H7 (cell line): ENCODE data around the gene SMPD1. TPM values are rescaled to one million over a fixed set of nuclear protein-coding genes. Genes with fewer than 3 reads are reported as not detected.
A peak's percentile ranks its signal among the peaks of the same experiment; 100 is the strongest.

ENCODE experiments used
- DNase-seq: peaks from one replicate; pipeline ENCODE4 v3.0.0; 2012
- H3K27me3 ChIP-seq: 2 replicates; pipeline ENCODE4 v1.6.0; 2011; ENCODE audit warnings: mild to moderate bottlenecking, low read length; ENCODE audit not compliant: control insufficient read depth, insufficient read depth
- H3K36me3 ChIP-seq: replicated peaks from 2 replicates; pipeline ENCODE4 v1.5.1; 2011; ENCODE audit warnings: low read length; ENCODE audit not compliant: control insufficient read depth, insufficient read depth
- H3K4me3 ChIP-seq: 2 replicates; pipeline ENCODE4 v1.5.1; 2011; ENCODE audit warnings: low read depth, mild to moderate bottlenecking, control low read depth, low read length, moderate library complexity; ENCODE audit not compliant: insufficient read depth
- total RNA-seq: library from RNA; depleted of rRNA; stranded (reverse); fragments of >200 nt; shearing (Covaris generic); gene quantifications from 2 replicates; pipeline ENCODE4 v1.2.3, GENCODE V29; 2014; rRNA removed

Gene SMPD1
- 6.2 and 13.3 TPM in 2 replicates for total RNA-seq

DNA sequence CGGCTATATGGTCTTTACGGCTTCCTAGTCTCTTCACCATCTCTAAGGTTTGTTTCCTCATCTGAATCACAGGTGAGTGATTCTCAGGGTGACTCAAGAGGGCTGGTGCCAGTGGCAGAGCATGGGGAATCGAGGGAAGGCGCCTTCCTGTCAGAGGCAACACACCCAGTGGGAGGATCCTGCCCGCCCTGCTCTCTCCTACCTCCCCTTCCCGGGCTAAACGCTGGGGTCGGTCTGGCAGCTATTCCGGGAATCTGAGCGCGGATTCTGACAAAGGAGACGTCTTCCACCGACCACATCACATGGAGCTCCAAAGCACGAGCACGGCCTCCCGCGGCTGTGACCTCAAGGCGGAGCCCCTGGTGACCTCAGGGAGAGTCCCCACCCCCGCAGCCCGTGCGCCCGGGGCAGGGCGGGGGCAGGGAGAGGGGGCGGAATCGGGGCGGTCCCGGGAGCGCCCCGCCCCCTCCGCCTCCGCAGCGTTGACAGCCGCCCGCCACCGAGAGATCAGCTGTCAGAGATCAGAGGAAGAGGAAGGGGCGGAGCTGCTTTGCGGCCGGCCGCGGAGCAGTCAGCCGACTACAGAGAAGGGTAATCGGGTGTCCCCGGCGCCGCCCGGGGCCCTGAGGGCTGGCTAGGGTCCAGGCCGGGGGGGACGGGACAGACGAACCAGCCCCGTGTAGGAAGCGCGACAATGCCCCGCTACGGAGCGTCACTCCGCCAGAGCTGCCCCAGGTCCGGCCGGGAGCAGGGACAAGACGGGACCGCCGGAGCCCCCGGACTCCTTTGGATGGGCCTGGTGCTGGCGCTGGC, at the start of gene SMPD1:
TSS of gene SMPD1 (plus strand) at position 570 of the 813 bp plus-strand sequence. CDS start at position 695, 125 bp downstream.
- H3K36me3 ChIP-seq, result no peaks in the 10 kb centered on the region; the same call in 1 of the 2 replicates

DNA sequence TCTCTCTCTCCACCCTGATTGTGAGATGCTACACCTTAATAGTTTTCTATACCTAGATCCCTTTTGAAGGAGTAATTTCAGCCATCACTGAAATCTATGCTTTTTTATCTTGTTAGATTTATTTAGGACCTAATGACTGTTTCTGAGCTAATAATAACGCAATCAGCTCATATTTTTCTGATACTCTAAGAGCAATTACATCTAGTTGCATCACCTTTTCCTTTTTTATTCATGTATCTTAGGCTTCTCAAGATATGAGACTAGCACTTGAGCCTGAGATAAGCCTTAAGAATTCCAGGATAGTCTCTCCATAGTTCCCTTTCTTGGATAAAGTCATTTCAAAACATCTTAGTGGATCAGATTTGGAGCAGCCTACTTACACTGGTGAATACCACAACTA, 44.9 kb upstream of the SMPD1 start:
- DNase-seq, result no peak
- H3K27me3 ChIP-seq, result no peaks in the 10 kb centered on the region
- H3K4me3 ChIP-seq, result no peak overlapping the region
- H3K36me3 ChIP-seq, result no peaks in the 10 kb centered on the region

More for the DNA sequence above, at the start of gene SMPD1:
- peak within 1 kb of the TSS; percentile 74 for H3K4me3 ChIP-seq
- peaks cover 4% of the 10 kb centered on the region for H3K27me3 ChIP-seq
- DNase-seq, result peak; percentile 98

DNA sequence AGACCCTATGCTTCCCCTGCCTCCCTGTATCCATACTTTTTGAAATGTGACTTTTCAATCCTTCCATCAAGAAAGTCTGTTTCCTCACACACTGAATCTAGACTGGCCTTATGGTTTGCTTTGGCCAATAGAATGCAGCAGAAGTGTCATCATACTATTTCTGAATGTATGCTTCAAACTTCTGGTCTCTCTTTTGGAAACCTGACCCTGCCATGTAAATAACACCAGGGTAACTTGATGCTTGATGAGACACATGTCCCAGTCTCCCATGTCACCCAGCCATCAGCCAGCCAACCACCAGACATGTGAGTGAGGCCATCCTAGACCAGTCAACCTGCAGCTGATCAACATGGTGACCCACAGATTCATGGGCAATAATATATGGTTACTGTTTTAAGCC, 40.2 kb upstream of the SMPD1 start:
- H3K4me3 ChIP-seq, result no peak overlapping the region

DNA sequence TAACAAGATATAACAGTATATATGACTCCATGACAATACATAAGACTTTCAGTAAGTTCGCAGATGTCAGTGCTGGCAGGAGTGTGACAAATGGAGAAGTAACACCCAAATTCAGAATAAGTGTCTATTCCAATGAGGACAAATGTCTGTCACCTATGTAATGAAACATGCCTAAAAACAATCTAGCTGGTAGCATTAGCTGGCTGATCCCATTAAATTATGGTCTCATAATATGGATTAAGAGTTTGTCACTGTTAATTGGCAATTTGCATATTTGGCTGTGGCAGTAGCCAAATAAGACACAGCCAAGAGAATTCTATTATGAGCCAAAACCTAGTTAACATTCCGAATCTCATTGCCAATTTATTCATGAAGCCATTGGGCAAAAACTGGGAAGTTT, 39.8 kb upstream of the SMPD1 start:
- DNase-seq, result no peak
- Histone ChIP-seq H3K27me3 (no peaks in the 10 kb centered on the region), H3K4me3 (no peak overlapping the region), H3K36me3 (no peaks in the 10 kb centered on the region)

More for the DNA sequence above, 40.2 kb upstream of the SMPD1 start:
- H3K36me3 ChIP-seq, result no peaks in the 10 kb centered on the region
- no peaks in the 10 kb centered on the region for H3K27me3 ChIP-seq
- DNase-seq, result no peak

DNA sequence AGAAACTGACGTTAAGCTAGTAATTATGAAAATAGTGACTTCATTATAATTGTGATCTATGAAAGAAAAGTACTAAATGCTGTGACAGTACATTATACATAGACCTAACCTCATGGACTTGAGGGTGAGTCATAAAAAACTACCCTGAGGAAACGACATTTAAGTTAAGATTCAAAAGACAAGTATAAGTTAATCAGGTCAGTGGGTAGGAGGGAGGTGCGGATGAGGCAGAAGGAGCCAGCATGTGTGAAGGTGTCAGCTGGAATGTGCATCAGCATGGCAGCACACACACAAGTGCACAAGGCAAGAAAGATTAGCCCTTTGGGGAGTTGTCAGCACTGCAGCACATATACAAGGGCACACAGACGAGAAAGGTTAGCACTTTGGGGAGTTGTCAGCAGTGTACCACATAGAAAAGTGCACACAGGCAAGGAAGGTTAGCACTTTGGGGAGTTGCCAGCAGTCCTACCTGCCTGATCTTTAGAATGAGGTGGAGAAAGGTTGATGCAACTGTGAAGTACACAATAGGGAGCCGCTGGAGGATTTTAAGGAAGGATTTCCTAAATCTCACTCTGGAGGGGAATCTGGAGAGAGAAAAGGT, 38.4 kb upstream of the SMPD1 start:
- no peak for DNase-seq
- no peak overlapping the region for H3K4me3 ChIP-seq
- H3K27me3 ChIP-seq, result no peaks in the 10 kb centered on the region
- H3K36me3 ChIP-seq, result no peaks in the 10 kb centered on the region

DNA sequence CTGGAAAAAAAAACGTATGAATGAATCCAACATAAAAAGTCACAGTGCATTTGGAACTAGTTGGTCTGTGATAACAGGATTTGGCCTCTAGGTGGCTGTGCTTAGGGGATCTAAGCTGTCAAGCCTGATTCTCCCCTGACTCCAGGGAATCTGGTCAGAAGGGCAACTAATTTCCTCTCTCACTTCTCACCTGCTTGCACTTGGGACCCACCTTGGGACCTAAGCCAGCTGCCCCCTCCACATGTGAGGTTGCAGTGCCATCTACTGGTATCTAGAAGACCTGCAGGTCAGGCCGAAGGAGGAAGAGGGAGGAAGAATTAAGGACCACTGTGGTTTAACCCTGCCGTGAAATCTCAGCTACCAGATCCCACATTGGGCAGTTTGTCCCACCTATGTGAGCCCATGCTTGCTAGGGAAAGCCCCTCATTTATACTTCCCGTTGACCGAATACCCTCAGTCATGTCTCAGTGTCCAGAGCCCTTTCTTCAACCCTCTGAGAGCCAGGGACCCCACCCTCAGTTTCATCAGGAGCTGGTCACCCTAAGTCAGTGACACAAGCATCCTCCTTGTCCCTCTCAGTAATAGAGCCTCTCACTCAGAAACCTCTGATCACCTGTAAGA, 36.8 kb upstream of the SMPD1 start:
- Histone ChIP-seq H3K4me3 (no peak overlapping the region), H3K36me3 (no peaks in the 10 kb centered on the region), H3K27me3 (no peaks in the 10 kb centered on the region)
- DNase-seq, result peak; percentile 86

DNA sequence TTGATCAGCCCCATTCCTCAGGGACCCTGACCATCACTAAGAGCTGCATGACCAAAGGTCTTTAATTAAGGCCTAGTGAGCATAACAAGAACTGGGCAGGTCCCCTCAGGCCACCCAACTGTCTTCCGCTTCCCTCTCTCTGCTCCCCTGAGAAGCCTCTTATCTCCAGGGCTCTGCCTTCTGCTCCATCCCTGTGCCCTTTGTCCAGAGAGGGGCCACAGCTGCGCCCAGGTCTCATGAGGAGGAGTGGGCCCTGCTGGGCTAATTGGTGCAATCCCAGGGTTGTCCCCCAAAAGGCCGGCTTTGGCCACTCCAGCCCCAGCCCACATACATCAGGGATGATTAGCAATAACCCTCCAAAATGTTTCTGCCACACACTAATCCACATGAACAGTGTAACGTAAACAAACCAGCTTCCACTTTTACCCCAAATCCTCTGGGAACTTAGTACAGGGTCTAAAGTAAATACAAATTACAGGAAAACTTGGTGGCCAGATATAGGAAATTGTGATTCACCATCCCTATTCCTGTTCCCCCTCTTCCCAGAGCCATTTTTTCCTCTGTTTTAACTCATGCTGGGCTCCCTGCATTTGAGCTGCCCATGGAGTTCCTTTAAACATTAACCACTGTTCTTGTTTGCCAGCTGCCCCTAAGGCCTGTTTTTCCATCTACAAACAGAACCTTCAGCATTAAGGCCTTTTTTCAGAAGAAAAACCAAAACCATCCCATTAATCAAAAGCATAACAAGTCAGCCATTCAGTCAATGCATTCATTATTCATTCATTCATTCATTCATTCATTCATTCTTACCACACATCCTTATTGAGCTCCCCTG, 35.4 kb upstream of the SMPD1 start:
- no peaks in the 10 kb centered on the region for H3K36me3 ChIP-seq
- no peaks in the 10 kb centered on the region; the same call in 1 of the 2 replicates for H3K27me3 ChIP-seq
- DNase-seq, result no peak
- no peak overlapping the region for H3K4me3 ChIP-seq

DNA sequence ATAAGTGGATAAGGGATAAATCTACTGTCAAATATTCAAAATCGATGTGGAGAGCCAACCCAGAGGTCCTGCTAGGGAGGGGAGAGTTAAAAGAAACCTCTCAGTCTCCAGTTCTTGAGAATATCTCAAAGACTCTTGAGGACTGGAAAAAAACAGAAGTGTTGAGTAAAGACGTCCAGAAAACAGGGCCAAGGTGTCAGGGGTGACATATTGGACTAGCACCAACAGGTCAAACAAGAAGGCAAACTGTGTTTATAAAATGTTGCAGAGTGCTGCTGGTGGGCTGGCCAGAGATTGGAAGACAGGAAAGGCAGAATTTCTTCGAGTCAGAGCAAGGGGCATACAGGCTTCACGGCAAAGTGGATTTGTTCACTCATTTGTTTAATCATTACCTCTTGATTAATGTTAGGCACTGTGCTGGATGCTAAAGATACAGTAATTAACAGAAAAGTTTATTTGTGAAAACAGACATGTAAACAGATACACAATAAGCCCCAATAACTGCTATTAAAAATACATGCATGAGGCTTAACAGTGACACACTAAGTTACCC, 33.7 kb upstream of the SMPD1 start:
- Histone ChIP-seq H3K36me3 (no peaks in the 10 kb centered on the region), H3K4me3 (no peak overlapping the region), H3K27me3 (no peaks in the 10 kb centered on the region; the same call in 1 of the 2 replicates)
- no peak for DNase-seq

DNA sequence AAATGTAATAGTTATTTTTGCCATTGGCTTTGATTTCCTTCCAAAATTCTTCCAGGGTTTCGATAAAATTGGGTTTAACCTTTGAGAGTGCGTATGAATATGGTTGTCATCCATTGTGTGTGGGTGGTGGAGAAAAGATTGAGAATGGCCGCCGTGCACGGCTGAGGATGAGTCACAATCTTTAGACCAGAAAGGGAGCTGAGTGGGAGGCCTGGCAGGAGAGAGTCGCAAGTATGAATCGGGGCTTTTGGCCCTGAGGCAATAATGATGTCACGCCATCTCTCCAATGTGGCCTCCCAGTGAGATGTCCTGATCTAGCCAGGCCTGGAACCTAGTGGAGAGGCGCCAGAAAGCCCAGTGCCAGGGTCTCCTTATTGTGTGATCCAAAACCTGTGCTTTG, 33.1 kb upstream of the SMPD1 start:
- Histone ChIP-seq H3K36me3 (no peaks in the 10 kb centered on the region), H3K4me3 (no peak overlapping the region), H3K27me3 (no peaks in the 10 kb centered on the region; the same call in 1 of the 2 replicates)
- DNase-seq, result no peak

DNA sequence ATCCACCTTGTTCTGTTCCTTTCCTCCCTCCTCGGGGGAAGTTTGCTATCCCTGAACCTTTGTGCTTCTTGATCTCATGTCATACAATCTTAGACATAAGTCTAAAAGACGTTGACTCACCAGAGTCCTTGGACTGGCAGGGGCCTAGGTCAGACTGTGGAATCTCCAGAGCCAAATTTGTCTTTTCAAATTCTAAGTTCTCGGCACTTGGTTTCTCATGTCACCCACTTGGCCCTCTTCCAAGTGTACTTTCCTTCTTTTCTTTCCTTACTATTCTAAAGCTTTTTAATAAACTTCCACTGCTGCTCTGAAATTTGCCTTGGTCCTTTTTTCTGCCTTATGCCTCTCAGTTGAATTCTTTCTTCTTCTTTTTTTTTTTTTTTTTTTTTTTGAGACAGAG, 30.1 kb upstream of the SMPD1 start:
- Histone ChIP-seq H3K27me3 (no peaks in the 10 kb centered on the region; the same call in 1 of the 2 replicates), H3K36me3 (no peaks in the 10 kb centered on the region), H3K4me3 (no peak overlapping the region)
- DNase-seq, result no peak

DNA sequence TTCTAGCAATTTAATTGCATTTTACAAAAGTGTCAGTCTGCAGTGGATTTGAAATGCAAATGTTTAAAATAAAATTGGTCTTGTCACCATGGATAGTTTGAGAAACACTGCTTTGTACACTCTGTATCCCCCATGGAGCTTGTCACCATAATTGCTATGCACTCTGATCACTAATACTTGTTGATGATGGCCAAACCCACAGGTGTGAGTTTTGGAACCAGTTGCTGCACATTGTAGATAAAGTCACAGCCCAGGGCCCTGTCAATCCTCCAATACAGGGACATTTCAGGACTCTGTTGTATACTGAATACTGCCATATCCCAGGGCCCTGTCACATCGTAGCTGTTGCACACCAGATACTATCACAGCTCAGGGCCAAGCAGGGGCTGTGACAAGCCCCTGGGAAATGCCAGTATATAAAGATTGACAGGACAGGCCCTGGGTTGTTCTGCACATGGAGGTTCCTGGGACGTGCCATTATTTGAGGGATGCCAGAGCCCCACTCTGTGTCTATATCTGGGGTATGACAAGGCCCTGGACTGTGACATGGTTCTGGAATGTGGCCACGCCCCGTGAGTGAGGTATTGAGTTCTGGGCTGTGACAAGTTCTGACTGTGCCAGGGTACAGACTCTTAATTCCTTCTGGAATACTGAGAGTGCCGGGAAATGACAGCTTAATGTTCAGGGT, 27.9 kb upstream of the SMPD1 start:
- no peak overlapping the region for H3K4me3 ChIP-seq
- H3K27me3 ChIP-seq, result no peaks in the 10 kb centered on the region; the same call in 1 of the 2 replicates
- no peak for DNase-seq
- H3K36me3 ChIP-seq, result no peaks in the 10 kb centered on the region

DNA sequence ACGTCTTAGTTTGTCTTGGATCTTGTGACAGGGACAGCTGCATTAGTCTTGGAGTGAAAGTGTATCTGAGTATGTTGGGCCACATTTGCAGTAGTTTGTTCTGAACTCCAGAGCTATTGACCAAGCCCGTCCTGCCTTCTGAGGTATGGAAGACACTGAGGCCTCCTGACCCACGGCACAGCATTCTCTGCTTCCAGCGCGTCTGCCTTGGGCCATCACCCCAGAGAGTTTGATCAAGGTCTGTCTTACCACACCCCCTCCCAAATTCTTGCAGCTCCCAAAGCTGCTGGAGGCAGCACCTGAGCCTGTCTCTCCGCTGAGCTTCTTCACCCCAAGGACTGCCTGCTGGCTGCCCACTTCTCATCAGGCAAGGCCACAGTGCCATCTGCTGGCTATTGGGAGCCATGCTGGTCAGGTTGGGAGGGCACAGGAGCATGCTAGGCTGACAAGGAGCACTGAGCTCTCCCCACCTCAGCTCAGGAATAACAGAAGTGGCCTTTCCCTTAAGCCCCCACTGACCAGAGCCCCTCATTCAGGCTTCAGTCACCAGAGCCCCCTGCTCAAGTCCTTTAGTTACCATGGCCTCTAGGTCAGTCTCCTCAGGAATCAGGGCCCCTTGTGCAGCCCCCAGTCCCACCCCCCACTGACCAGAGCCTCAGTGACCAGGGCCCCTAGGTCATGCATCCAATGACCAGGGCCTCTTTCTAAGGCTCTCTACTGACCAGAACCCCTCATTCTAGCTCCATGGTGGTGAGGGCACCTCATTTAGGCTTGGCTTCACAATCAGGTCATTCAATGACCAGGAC, 27.2 kb upstream of the SMPD1 start:
- no peak overlapping the region for H3K4me3 ChIP-seq
- peak; percentile 72 for DNase-seq
- no peaks in the 10 kb centered on the region; the same call in 1 of the 2 replicates for H3K27me3 ChIP-seq
- no peaks in the 10 kb centered on the region for H3K36me3 ChIP-seq

DNA sequence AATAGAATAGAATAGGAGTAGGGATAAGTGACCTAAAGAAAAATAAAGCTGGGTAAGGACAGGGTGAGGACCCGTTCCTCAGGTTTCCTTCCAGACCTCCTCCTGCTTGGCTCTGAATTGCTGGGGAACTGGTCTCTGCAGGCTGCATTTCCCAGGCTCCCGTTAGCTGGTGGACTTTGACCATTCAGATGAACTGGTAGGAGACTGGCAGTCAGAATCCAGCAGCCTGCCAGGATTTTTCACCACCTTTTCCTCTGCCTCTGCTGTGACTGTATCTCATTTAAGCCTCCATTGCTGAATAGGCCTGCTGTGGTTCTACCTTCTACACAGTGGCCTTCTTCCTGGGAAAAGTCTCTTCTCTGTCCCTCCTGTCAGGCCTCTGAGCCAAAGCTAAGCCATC, 24.6 kb upstream of the SMPD1 start:
- Histone ChIP-seq H3K36me3 (no peaks in the 10 kb centered on the region), H3K27me3 (no peaks in the 10 kb centered on the region), H3K4me3 (no peak overlapping the region)
- no peak for DNase-seq
